ENCODE data around the gene GPATCH8.
"Not testable (repeated sequence)": the region's sequence is repeated elsewhere in the genome, so short reads cannot be mapped to it uniquely, and the experiment has no call there.

The GPATCH8 gene

DNA sequence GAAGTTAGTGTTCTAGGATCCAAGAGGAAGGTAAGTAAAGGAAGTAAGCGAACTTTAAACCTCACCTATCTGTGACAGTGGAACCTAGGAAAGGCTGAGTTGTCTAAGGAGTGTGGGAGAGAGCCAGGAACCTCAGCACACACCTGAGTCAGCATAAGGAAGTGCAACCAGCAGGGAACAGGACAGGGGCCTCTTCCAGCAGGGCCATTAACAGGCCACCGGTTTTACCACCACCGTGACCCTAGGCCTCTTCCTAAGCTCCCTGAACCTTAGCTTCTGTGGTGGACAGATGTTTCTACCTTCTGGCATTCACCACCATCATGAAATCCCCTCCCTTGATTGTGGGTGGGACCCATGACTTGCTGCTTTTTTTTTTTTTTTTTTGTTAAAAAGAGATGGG lies 26.7 kb upstream of the GPATCH8 start:
- DNase-seq (ENCODE audit: low read depth, low spot score): peak; percentile 24
- no peak overlapping the region for H3K27ac ChIP-seq

DNA sequence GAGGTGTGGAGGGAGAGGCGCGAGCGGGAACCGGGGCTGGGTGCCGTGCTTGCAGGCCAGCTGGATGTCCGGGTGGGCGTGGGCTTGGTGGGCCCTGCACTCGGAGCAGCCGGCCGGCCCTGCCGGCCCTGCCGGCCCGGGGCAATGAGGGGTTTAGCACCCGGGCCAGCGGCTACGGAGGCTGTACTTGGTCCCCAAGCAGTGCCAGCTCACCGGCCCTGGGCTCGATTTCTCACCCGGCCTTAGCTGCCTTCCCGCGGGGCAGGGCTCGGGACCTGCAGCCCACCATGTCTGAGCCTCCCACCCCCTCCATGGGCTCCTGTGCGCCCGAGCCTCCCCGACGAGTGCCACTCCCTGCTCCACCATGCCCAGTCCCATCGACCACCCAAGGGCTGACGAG lies 24.7 kb upstream of the GPATCH8 start:
- DNase-seq (ENCODE audit: low read depth, low spot score): no peak
- no peak overlapping the region for H3K27ac ChIP-seq

DNA sequence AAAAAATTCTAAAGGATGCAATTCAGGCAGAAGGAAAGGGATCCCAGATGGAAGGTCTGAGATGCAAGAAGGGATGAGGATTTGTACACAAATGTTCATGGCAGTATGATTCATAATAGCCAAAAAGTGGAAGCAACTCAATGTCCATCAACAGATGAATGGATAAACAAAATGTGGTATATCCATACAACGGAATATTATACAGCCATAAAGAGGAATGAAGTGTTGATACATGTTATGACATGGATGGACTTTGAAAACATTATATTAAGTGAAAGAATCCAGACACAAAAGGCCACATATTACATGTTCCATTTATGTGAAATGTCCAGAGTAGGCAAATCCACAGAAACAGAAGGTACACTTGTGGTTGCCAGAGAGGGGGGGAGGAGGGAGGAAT lies 23.9 kb upstream of the GPATCH8 start:
- no peak overlapping the region for H3K27ac ChIP-seq
- DNase-seq (ENCODE audit: low read depth, low spot score): no peak

DNA sequence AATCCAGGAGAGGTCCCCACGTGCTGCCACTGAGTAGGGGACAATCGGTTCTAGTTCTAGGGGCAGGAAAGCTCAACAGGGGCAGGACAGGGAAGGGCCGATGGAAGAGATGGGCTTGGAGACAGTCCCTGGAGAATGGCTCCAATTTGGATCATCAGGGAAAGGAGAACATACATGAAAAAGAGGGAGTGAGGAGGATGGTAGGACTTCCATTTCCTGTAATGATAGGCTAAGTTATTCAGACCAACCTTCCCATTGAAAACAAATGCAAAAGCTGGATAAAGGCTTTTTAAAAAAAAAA lies 20.4 kb upstream of the GPATCH8 start:
- H3K27ac ChIP-seq: no peak overlapping the region
- no peak for DNase-seq (ENCODE audit: low read depth, low spot score)

DNA sequence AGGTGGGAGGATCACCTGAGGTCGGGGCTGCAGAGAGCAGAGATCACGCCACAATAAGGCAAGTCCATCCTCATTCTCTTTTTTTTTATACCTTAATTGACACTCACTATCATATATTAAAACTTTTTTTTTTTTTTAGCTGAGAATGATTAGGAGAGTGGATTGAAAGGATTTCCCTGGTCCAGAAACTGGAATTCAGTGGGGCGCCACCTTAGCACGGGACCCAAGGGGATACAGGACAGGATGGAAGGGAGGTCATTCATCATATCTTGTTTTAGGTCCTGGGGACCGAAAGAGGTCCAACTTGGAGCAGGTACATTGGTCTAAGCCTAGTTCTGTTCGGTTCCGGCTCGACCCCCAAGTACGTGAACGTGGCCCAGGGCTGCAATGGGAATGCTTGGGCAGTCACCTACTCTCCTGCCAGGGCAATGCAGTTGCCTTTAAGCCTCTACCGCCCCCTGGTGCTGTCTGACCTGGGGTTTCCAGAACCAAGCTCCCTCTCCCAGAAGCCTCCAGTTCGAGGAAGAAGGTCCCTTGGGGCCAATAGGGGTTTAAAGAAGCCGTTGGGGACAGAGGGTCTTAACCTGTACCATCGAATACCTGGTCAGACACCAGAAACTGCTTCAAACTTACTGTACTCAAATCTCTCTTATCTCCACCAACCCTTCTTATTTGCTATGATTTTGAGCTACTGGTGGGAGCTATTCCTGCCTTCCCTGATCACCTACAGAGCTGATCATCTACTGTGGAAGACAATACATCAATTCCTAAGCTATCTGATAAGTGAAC lies 19.9 kb upstream of the GPATCH8 start:
- H3K27ac ChIP-seq: no peak overlapping the region
- no peak for DNase-seq (ENCODE audit: low read depth, low spot score)

- H3K27ac ChIP-seq: no peak overlapping the region
- DNase-seq (ENCODE audit: low read depth, low spot score): no peak
These were observed 14.8 kb upstream of the GPATCH8 start for GRCh38 chr17:44518032-44518431.

- DNase-seq (ENCODE audit: low read depth, low spot score); H3K27ac ChIP-seq: not testable (repeated sequence)
These were observed 8.3 kb upstream of the GPATCH8 start for GRCh38 chr17:44511241-44512134.

- not testable (repeated sequence) for H3K27ac ChIP-seq; DNase-seq (ENCODE audit: low read depth, low spot score)
These were observed 3.9 kb upstream of the GPATCH8 start for GRCh38 chr17:44506939-44507604.

- DNase-seq (ENCODE audit: low read depth, low spot score): no peak
- peak overlapping the region; percentile 83 for H3K27ac ChIP-seq
These were observed 534 bp downstream of the GPATCH8 start for GRCh38 chr17:44502598-44503146.

- no peak for DNase-seq (ENCODE audit: low read depth, low spot score)
- H3K27ac ChIP-seq: peak overlapping the region; percentile 83
These were observed 1.3 kb downstream of the GPATCH8 start for GRCh38 chr17:44501866-44502375.

DNA sequence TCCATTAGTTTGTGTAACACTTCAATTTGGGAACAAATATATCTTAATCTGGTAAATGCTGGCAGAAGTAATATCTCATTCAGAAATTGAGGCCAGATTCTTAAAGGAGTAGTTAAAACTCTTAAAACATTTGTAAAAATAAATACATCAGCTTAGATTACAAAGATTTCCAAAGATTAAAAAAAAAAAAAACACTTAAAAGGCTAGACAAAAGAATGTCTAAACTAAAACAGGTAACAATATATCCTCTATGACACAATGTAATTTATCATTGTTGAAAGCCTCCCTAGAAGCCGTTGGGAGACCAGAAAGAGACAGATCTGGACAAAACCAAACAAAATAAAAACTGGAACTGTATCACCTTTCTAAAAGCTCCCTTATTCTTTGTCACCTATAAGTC lies 3.5 kb downstream of the GPATCH8 start:
- DNase-seq (ENCODE audit: low read depth, low spot score): no peak
- no peak overlapping the region for H3K27ac ChIP-seq

DNA sequence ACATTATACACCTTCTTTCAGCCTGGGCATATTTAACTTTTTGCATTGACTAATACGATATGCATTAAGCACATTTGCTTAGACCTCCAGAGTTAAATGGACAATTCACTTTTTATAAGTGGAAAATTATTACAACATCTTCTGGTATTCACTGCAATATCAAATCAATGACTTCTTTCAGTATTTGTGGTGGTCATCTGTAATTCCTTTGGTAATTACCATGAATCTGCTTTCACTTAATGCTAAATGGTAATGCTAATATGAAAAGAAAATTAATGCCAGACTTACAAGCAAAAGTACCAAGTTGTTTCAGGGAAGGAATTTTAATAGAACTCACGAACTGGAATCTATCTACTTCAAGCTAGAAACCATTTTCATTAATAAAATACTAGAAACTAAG lies 6.4 kb downstream of the GPATCH8 start:
- no peak overlapping the region for H3K27ac ChIP-seq
- DNase-seq (ENCODE audit: low read depth, low spot score): no peak

DNA sequence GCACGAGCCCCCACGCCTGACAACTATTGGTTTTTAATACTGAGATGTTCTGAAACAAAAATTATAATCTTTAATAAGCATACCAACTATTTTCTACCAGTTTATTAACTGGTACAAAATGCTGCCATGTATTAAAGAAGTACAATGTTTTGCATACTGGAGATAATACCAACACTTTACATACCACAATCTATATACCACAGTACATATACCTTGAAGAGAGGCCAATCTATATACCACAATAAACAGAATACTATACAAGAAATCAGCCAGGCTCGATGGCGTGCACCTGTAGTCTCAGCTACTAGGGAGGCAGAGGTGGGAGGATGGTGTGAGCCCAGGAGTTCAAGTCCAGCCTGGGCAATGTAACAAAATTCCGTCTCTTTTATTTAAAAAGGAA lies 9.9 kb downstream of the GPATCH8 start:
- DNase-seq (ENCODE audit: low read depth, low spot score): no peak
- H3K27ac ChIP-seq: no peak overlapping the region

- no peak for DNase-seq (ENCODE audit: low read depth, low spot score)
- no peak overlapping the region for H3K27ac ChIP-seq
These were observed 10.4 kb downstream of the GPATCH8 start for GRCh38 chr17:44492706-44493272.

DNA sequence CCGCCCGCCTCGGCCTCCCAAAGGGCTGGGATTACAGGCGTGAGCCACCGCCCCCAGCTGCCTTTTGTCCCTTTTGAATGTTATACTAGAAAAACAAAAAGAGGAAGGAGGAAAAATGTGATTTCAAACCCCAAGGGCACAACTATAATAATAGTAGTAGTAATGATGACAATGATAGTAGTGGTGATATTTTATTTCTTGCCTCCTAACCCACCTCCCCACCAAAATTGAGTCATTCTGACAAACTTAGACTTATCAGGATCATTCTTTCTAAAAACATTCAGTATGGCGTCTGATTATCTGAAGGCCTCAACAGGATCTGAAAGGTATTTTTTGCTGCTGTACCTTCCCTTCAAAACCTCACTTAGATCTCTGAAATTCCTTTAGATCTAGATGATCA lies 13.6 kb downstream of the GPATCH8 start:
- H3K27ac ChIP-seq: no peak overlapping the region
- no peak for DNase-seq (ENCODE audit: low read depth, low spot score)

DNA sequence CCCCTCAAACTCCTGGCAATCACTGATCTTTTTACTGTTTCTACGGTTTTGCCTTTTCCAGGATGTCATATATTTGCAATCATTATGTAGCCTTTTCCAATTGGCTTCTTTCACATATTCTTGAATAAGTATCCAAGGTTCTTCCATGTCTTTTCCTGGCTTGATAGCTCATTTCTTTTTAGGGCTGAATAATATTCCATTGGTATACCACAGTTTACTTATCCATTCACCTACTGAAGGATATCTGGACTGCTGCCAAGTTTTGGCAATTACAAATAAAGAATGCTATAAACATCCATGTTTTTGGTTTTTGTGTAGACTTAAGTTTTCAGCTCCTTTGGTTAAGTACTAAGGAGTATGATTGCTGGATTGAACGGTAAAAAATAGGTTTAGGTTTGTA lies 16.0 kb downstream of the GPATCH8 start:
- no peak overlapping the region for H3K27ac ChIP-seq
- no peak for DNase-seq (ENCODE audit: low read depth, low spot score)

GRCh38 chr17:44473367-44473766 lies 29.8 kb downstream of the GPATCH8 start:
- no peak for DNase-seq (ENCODE audit: low read depth, low spot score)
- no peak overlapping the region for H3K27ac ChIP-seq

DNA sequence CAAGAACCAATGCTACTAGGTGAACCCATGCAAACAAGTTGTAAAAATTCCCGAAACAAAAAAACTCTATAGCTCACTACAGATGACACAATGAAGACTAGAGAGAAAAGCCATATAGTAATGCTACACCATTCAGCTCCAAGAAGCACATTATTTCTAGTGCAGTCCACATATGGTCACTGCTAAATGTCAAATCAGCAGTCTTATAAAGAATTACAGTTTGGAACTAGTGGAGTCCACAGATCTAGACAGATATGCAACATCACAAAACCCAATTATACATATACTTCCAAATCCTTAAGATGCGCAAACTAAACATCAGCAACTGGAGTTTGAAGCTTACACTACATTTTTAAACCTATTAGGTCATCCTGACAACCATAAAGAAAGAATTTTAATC lies 33.5 kb downstream of the GPATCH8 start:
- no peak overlapping the region for H3K27ac ChIP-seq
- DNase-seq (ENCODE audit: low read depth, low spot score): no peak

GRCh38 chr17:44467108-44467507 lies 36.1 kb downstream of the GPATCH8 start:
- H3K27ac ChIP-seq: no peak overlapping the region
- DNase-seq (ENCODE audit: low read depth, low spot score): no peak

DNA sequence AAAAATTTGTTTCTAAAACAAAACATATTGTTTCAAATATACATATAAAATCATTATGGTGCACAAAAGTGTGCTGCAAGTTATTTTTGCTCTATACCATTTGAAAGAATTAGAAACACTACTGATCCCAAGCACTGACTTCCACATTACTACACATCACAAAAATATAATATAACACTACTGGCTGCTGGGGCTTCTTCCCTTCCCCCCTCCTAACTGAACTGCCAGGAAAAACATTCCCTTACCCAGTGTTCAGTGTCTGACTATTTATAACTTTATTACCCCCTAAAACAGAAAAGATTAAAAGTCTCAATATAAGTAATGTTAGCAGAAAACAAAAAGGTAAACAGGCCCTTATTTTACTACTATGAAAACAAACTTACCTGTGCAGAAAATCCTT lies 36.9 kb downstream of the GPATCH8 start:
- DNase-seq (ENCODE audit: low read depth, low spot score): no peak
- no peak overlapping the region for H3K27ac ChIP-seq
